HK-2 (cell line): Measurements from ENCODE around the gene POTEB3.
"Not testable (repeated sequence)": the region's sequence is repeated elsewhere in the genome, so short reads cannot be mapped to it uniquely, and the experiment has no call there.

Source experiments
- DNase-seq: peaks from one replicate; pipeline ENCODE4 v3.0.0-alpha.2; 2018; ENCODE audit not compliant: unreplicated experiment

Gene POTEB3

GRCh38 chr15:21440399-21440798, at the start of gene POTEB3:
Gene POTEB3, minus strand, starts transcription at chr15:21440499. Its CDS starts 488 bp downstream, at chr15:21440011.
- DNase-seq, result not testable (repeated sequence)

GRCh38 chr15:21453683-21454082, 13.4 kb upstream of the POTEB3 start:
- DNase-seq, result not testable (repeated sequence)

GRCh38 chr15:21451920-21452563, 11.7 kb upstream of the POTEB3 start:
- not testable (repeated sequence) for DNase-seq

DNA sequence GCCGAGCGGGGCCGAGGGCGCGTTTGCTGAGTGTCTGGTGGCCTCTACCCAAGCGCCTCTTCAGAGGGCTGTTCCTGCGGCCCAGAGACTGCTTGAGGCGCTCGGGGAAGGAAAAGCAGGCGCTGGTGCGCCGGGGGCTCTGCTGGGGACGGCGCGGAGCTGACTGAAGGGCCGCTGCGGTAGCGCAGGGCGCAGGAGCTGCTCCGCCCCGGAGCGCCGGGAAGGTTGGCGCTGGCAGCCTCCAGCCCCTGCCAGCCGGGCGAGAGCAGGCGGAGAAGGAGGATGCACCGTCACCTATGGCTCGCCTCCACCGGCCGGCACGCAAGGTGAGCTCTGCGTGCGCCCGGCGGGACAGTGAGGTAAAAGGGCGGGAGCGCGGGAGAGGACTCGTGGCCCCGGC, 11.2 kb upstream of the POTEB3 start:
- not testable (repeated sequence) for DNase-seq

- DNase-seq, result not testable (repeated sequence)
Measured at GRCh38 chr15:21407366-21407765, 32.9 kb downstream of the POTEB3 start.

DNA sequence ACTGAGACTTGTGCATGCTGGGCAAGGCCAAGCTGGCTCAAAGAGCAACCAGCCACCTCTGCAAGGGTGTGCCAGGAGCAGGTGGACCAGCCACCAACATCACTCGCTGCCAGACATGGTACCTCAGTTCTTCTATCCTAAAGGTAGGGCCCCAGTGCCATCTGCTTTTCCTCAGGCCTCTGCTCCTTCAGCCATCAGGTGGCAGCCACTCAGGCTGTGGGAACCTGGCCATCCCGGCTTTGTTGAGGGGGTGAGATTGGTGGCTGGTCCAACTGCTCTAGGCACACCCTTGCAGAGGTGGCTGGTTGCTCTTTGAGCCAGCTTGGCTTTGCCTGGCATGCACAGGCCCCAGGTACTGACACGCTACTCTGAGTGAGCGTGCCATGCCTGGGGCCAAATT, 38.8 kb downstream of the POTEB3 start:
- not testable (repeated sequence) for DNase-seq

DNA sequence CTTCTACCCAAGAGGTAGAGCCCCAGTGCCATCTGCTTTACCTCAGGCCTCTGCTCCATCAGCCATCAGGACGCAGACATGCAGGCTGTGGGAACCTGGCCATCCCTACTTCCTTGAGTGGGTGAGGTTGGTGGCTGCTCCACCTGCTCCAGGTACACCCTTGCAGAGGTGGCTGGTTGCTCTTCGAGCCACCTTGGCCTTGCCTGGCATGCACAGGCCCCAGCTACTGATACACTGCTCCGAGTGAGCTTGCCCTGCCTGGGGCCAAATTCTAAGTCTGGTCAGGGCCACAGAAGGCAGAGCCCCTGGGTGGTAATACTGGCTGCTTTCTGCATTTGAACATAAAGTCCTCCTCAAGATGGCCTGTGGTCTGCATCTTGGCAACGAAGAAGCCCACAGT, 41.2 kb downstream of the POTEB3 start:
- not testable (repeated sequence) for DNase-seq

GRCh38 chr15:21398511-21398910, 41.8 kb downstream of the POTEB3 start:
- DNase-seq, result not testable (repeated sequence)

GRCh38 chr15:21397656-21398055, 42.6 kb downstream of the POTEB3 start:
- not testable (repeated sequence) for DNase-seq

DNA sequence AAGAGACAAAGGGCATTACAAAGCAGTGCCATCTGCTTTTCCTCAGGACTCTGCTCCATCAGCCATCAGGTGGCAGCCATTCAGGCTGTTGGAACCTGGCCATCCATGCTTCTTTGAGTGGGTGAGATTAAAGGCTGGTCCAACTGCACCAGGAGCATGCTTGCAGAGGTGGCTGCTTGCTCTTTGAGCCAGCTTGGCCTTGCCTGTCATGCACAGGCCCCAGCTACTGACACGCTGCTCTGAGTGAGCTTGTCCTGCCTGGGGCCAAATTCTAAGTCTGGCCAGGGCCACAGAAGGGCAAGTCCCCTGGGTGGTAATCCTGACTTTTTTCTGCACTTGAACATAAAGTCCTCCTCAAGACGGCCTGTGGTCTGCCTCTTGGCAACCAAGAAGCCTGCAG, 43.1 kb downstream of the POTEB3 start:
- DNase-seq, result not testable (repeated sequence)

DNA sequence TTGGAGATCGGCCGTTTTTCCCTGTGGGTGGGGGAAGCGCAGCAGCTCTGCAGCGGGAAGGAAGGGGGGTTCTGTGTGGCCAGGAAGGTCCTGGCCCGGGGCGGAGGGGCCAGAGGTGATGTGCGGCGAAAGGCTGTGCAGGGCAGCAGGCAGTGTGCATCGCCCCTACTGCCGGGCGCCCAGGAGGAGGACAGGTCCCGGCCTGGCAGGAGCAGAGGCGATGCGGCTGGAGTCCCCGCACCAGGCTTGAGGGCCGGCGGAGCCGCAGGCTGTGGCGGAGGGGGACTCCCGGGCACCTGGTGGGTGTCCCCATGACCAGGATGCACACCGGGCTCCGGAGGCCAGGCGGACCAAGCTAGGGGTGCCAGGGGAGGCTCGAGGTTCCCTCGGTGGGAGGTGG, 54.3 kb downstream of the POTEB3 start:
- not testable (repeated sequence) for DNase-seq

DNA sequence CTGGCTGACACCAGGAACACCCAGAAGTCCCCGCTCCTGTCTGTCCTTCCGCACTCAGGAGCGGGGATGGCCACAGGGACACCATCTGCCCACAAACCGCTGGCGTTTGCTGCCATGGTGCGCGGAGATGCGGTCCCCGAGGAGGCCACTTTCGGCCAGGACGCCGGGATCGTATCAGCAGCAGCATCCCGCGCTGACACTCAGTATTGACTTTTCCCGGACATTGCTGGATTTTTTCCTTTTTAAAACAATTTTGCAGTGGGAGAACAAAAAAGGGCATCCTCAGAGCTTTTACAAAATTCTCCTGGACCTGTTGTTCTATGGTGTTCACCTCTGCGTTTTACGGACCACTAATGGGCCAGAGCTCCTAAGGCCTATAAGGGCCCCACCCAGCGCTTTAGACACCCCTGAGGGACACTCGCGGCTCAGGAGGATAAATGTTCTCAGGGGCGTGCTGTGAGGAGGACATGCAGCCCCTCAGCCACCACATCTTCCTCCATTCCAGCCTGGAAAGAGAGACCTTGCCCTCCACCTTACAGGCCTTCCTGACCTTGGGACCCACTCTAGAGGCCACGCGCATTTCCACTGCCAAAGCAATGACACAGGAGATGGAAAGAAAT, 56.3 kb downstream of the POTEB3 start:
- DNase-seq, result not testable (repeated sequence)

DNA sequence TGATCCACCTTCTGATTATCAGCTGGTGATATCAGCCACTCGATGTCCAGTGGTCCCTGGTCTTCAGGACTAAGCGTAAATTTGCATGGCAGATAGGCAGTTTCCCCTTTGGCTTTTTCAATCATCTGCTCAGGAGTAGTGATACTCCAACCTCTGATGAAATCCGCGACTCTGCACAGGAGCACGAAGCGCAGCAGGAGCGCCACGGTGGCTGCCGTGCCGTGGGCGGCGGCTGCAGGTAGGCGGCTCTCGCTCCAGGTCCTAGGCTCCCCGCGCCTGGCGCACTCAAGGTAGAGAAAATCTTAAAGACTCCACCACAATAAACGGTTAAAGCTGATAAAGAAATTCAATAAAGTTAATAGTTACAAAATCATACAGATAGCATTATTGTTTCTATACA, 66.6 kb downstream of the POTEB3 start:
- not testable (repeated sequence) for DNase-seq

- DNase-seq, result not testable (repeated sequence)
Measured at GRCh38 chr15:21369177-21369576, 71.1 kb downstream of the POTEB3 start.

DNA sequence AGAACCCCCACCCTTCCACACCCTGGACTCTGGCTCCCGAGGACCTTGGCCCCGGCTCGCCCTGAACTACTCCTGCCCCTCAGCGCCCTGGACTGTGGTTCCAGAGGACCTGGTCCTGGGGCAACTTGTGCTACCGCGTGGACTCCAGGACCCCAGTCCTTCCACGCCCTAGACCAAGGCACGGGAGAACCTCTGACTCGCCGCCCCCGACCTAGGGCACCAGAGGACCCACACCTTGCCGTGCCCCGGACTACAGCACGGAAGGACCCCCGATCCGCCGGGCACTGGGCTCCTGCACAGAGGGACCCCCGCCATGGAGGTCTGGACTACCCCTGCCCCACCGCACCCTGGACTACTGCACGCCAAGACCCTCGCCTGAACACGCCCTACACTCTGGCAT, 71.7 kb downstream of the POTEB3 start:
- not testable (repeated sequence) for DNase-seq
